K562 (cell line): ENCODE measurements around the gene ARHGAP26. TPM values are rescaled to one million over a fixed set of nuclear protein-coding genes. Genes with fewer than 3 reads are reported as not detected.

ENCODE experiments used
- ATAC-seq: fragments of 200-7000 bp; cut with Tn5 transposase; 3 replicates; pipeline ENCODE4 v1.9.1; 2020; ENCODE audit warnings: moderate library complexity
- BruUV-seq: library from RNA; stranded (reverse); fragments of 400-500 nt; replicated peaks from 2 replicates; lab custom pipeline; 2021; lab: Mats Ljungman, UMichigan
- CTCF ChIA-PET: fragments of 300-600 bp; formaldehyde crosslinking; extraction: SDS; loops from one replicate; lab custom pipeline; 2021; ENCODE audit warnings: low intra/inter-chr PET ratio; lab: Yijun Ruan, JAX
- POLR2A ChIA-PET: fragments of 300-600, 350-650 bp; sonication (Branson Sonifier 250); formaldehyde crosslinking; extraction: SDS; loops from one replicate; lab custom pipeline; 2021; ENCODE audit warnings: antibody characterized with exemption, inconsistent platforms; lab: Yijun Ruan, JAX
- DNase-seq, 4 experiments: peaks; one replicate each; pipeline versions ENCODE4 v3.0.0 to v3.0.0-alpha.2; 2011 to 2018; ENCODE audit warnings: low spot score in 3 of 4, mixed read lengths in 3 of 4; ENCODE audit errors: extremely low read depth in 1 of 4
- FAIRE-seq: peaks from 2 replicates; lab custom pipeline; 2011; peaks lifted over from hg19 to GRCh38; lab: Jason Lieb, UNC
- H2AFZ ChIP-seq: 2 replicates; pipeline ENCODE4 v1.6.0; 2011; ENCODE audit warnings: low read depth, low read length, control low read depth, inconsistent platforms
- H3K27ac ChIP-seq: fragments of 200-600 bp; 3 replicates; pipeline ENCODE4 v1.8.0; 2011; ENCODE audit warnings: low read depth, mild to moderate bottlenecking, control low read depth, inconsistent platforms, low read length, moderate library complexity, mixed read lengths; ENCODE audit errors: extremely low read depth
- H3K27me3 ChIP-seq, 2 experiments: fragments of 300-600 bp in 1 of 2; 2 replicates in 1 of 2; 3 replicates in 1 of 2; pipeline versions ENCODE4 v1.6.0 to v1.8.0; 2011; ENCODE audit warnings: inconsistent platforms in 2 of 2, low read length in 2 of 2, mild to moderate bottlenecking in 1 of 2, mixed read lengths in 1 of 2, moderate library complexity in 1 of 2; ENCODE audit not compliant: control insufficient read depth in 2 of 2, insufficient read depth in 2 of 2
- H3K36me3 ChIP-seq: fragments of 300-600 bp; 3 replicates; pipeline ENCODE4 v1.8.0; 2011; ENCODE audit warnings: mild to moderate bottlenecking, low read length, inconsistent platforms; ENCODE audit not compliant: control insufficient read depth, insufficient read depth
- H3K4me1 ChIP-seq, 2 experiments: fragments of 200-600 bp in 1 of 2; replicated peaks in 1 of 2; 2 replicates in 1 of 2; 3 replicates in 1 of 2; pipeline versions ENCODE4 v1.5.1 to v1.8.0; 2011; ENCODE audit warnings: inconsistent platforms in 2 of 2, low read length in 2 of 2, mild to moderate bottlenecking in 1 of 2, mixed read lengths in 1 of 2, moderate library complexity in 1 of 2; ENCODE audit not compliant: control insufficient read depth in 2 of 2, insufficient read depth in 2 of 2
- H3K4me2 ChIP-seq: 2 replicates; pipeline ENCODE4 v1.6.1; 2011; ENCODE audit warnings: low read length, control low read depth, inconsistent platforms, mixed read lengths; ENCODE audit not compliant: insufficient read depth
- H3K4me3 ChIP-seq: fragments of 200-600 bp; sonication (generic), shearing (Covaris generic); 2 replicates; pipeline ENCODE4 v1.5.1; 2016; ENCODE audit warnings: control low read depth, inconsistent platforms
- H3K79me2 ChIP-seq: fragments of 200-600 bp; 3 replicates; pipeline ENCODE4 v1.8.0; 2011; ENCODE audit warnings: low read length, inconsistent platforms; ENCODE audit not compliant: control insufficient read depth, insufficient read depth
- H3K9ac ChIP-seq, 2 experiments: 2 replicates each; pipeline versions ENCODE4 v1.6.0 to v1.6.1; 2011; ENCODE audit warnings: low read depth in 2 of 2, low read length in 2 of 2, control low read depth in 1 of 2, inconsistent platforms in 1 of 2, mild to moderate bottlenecking in 1 of 2, mixed read lengths in 1 of 2; ENCODE audit not compliant: insufficient read depth in 1 of 2
- H3K9me1 ChIP-seq: one replicate; pipeline ENCODE4 v1.6.0; 2011; ENCODE audit warnings: inconsistent platforms, mild to moderate bottlenecking, low read length, moderate library complexity; ENCODE audit not compliant: control insufficient read depth, insufficient read depth
- H3K9me3 ChIP-seq: replicated peaks from 2 replicates; pipeline ENCODE4 v1.5.1; 2011; ENCODE audit warnings: low read depth, low read length, inconsistent platforms; ENCODE audit not compliant: control insufficient read depth, insufficient read depth
- H4K20me1 ChIP-seq: replicated peaks from 2 replicates; pipeline ENCODE4 v1.6.1; 2011; ENCODE audit warnings: low read length, inconsistent platforms, mixed read lengths; ENCODE audit not compliant: control insufficient read depth, insufficient read depth
- DMBX1 ChIP-seq: fragments of 250-450 bp; sonication (Bioruptor Pico); IDR thresholded peaks from 2 replicates; pipeline ENCODE4 v1.8.0; 2022; ENCODE audit warnings: inconsistent platforms, mild to moderate bottlenecking, moderate library complexity, borderline replicate concordance
- FOSL1 ChIP-seq: fragments of 200-800 bp; sonication (Bioruptor generic); conservative IDR thresholded peaks from 2 replicates; pipeline ENCODE4 v1.6.1; 2016; ENCODE audit warnings: missing genetic modification characterization, missing compliant biosample characterization
- GABPA ChIP-seq: fragments of 200-800 bp; sonication (Bioruptor generic); conservative IDR thresholded peaks from 2 replicates; pipeline ENCODE4 v1.6.1; 2016; ENCODE audit warnings: low read depth, missing genetic modification characterization, missing compliant biosample characterization
- HLTF ChIP-seq: fragments of 450-650 bp; IDR thresholded peaks from 2 replicates; pipeline ENCODE4 v1.6.1; 2016
- NEUROD1 ChIP-seq: fragments of 150-350 bp; IDR thresholded peaks from 2 replicates; pipeline ENCODE4 v1.6.1; 2014; ENCODE audit warnings: borderline replicate concordance, low read length, low read depth; ENCODE audit not compliant: partially characterized antibody
- PRPF4 ChIP-seq: fragments of 200-400 bp; formaldehyde crosslinking; IDR thresholded peaks from one replicate; pipeline ENCODE4 v1.6.1; 2017; ENCODE audit warnings: low read length, low read depth, mild to moderate bottlenecking; ENCODE audit not compliant: insufficient read depth, poor library complexity, severe bottlenecking
- PTBP1 ChIP-seq: fragments of 200-400 bp; formaldehyde crosslinking; IDR thresholded peaks from 2 replicates; pipeline ENCODE4 v1.6.1; 2017; ENCODE audit warnings: low read depth, low read length
- RBBP5 ChIP-seq: fragments of 200-600 bp; sonication (generic); IDR thresholded peaks from 2 replicates; pipeline ENCODE4 v1.6.1; 2012; ENCODE audit warnings: borderline replicate concordance, mild to moderate bottlenecking, low read length, control low read depth, inconsistent platforms; ENCODE audit not compliant: insufficient read depth, poor library complexity, severe bottlenecking
- TOE1 ChIP-seq, 2 experiments: fragments of 450-650 bp in 1 of 2; sonication (generic) in 1 of 2; formaldehyde crosslinking in 1 of 2; IDR thresholded peaks; 2 replicates each; pipeline versions ENCODE4 v1.7.1 to v1.8.0; 2016 to 2022; ENCODE audit warnings: borderline replicate concordance in 2 of 2, mild to moderate bottlenecking in 2 of 2, antibody characterized with exemption in 1 of 2, inconsistent platforms in 1 of 2, low read depth in 1 of 2, missing genetic modification reagents in 1 of 2, moderate library complexity in 1 of 2
- ZNF436 ChIP-seq: fragments of 250-450, 450-650 bp; sonication (Bioruptor Pico); formaldehyde crosslinking; IDR thresholded peaks from 2 replicates; pipeline ENCODE4 v1.7.0; 2020; ENCODE audit warnings: mild to moderate bottlenecking
- ZNF707 ChIP-seq: fragments of 250-450 bp; sonication (Bioruptor Pico); conservative IDR thresholded peaks from 2 replicates; pipeline ENCODE4 v1.8.0; 2022; ENCODE audit warnings: inconsistent platforms, mild to moderate bottlenecking, moderate library complexity
- WGBS: fragments of 100-300 bp; shearing (Covaris generic); methylation state at CpG from one replicate; pipeline ENCODE4 v1.1.6; 2016; ENCODE audit warnings: low coverage, mixed read lengths; ENCODE audit not compliant: insufficient coverage; ENCODE audit errors: missing lambda C conversion rate; 5-methylcytosine and 5-hydroxymethylcytosine counted together
- in situ Hi-C: fragments of 300-500 bp; cut with MboI; formaldehyde crosslinking; loops from 4 replicates; pipeline ENCODE4 v1.15.0; 2018; ENCODE audit warnings: inconsistent platforms, mixed read lengths
- intact Hi-C: fragments of 100-400 bp; cut with micrococcal nuclease; formaldehyde crosslinking; loops from 2 replicates; pipeline ENCODE4 v1.14.2; 2022
- polyA plus RNA-seq, 8 experiments: library from polyadenylated mRNA; depleted of rRNA in 4 of 8; stranded (reverse) in 5 of 8; unstranded in 3 of 8; fragments of >200 nt; fragmentation: Nextera tagmentation in 2 of 8; fragmentation: Illumina TruSeq in 1 of 8; extraction: Ambion mirVana in 2 of 8; extraction: Trizol in 1 of 8; gene quantifications; 2 replicates each; pipeline versions ENCODE4 v1.2.1 to v1.2.3, GENCODE V29; 2011 to 2014; ENCODE audit warnings: inconsistent platforms in 1 of 8, missing spikeins in 1 of 8
- total RNA-seq, 7 experiments: library from RNA; depleted of rRNA in 6 of 7; stranded (reverse); fragments of >200 nt in 6 of 7; fragmentation: Illumina TruSeq in 2 of 7; extraction: Trizol in 2 of 7; gene quantifications; 2 replicates each; pipeline versions ENCODE4 v1.2.1 to v1.2.3, GENCODE V29; 2011 to 2021; ENCODE audit warnings: low replicate concordance in 1 of 7
- TF ChIP-seq, protein P1 (sequence below): fragments of 450-650 bp; IDR thresholded peaks from 2 replicates; pipeline ENCODE4 v1.7.0; 2016; ENCODE audit warnings: borderline replicate concordance
- TF ChIP-seq, protein P2 (sequence below): fragments of 450-650 bp; formaldehyde crosslinking; IDR thresholded peaks from 2 replicates; pipeline ENCODE4 v1.4.0; 2020; ENCODE audit warnings: mild to moderate bottlenecking, mixed read lengths

Gene ARHGAP26
- total and polyA plus RNA-seq, 9 of the 15 experiments (the other 6 are each of a cell fraction or from before 2014, with no cell fraction given): 0.13 to 1.1 (median 0.55) TPM

DNA sequence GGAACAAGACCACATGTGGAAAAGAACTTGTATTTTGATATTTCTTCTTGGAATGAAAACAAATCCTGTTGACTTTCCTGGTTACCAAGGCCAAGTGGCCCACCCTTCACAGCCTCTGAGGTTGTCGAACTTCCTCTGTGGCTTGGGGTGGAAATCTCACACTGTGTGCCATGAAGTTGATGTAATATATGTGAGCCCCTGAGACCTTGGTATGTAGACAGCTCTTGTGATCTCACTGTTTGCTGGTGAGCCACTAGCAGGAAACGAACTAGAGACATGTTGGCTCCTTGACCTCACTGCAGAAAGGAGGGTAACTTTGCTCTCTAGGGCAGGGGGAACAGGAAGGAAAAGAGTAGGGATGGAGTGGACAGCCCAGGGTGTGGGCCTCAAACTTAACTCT lies 159.4 kb downstream of the ARHGAP26 start:
- no peak for ATAC-seq
- 4% methylated on average over 2 of the region's 2 CpGs for WGBS
- DNase-seq: no peak
- Histone ChIP-seq H3K9me3 (no peaks in the 10 kb centered on the region), H4K20me1 (no peaks in the 10 kb centered on the region), H3K79me2 (no peaks in the 10 kb centered on the region), H3K27ac (no peak overlapping the region), H3K9ac (no peak overlapping the region), H3K4me2 (no peak overlapping the region), H3K4me3 (no peak overlapping the region), H3K36me3 (no peaks in the 10 kb centered on the region), H3K9me1 (no peaks in the 10 kb centered on the region), H3K27me3 (peaks cover 2 to 17% of the 10 kb centered on the region in 2 experiments; a peak in 3 of 5 replicates), H2AFZ (no peak overlapping the region), H3K4me1 (no peaks in the 10 kb centered on the region)
- no peak for FAIRE-seq
- ChIA-PET CTCF (interaction anchor here (0.6 kb wide), 1 partner anchor 98 kb away, joined by 3 read pairs; no protein-coding TSS in a partner anchor), POLR2A (no interaction called here)
- TF ChIP-seq PRPF4 (no peak), TOE1 (IDR thresholded peaks at IDR 0.05; ENCODE audit: borderline replicate concordance) (no peak), TOE1 (CRISPR knock-in tag; IDR thresholded peaks at IDR 0.05; ENCODE audit: borderline replicate concordance, low read depth) (no peak), ZNF436 (CRISPR knock-in tag) (no peak), FOSL1 (tag) (no peak), DMBX1 (CRISPR knock-in tag) (no peak), PTBP1 (no peak), ZNF707 (CRISPR knock-in tag) (no peak), RBBP5 (no peak), NEUROD1 (no peak), HLTF (no peak), GABPA (tag) (no peak)
- TF ChIP-seq, protein P1, sequence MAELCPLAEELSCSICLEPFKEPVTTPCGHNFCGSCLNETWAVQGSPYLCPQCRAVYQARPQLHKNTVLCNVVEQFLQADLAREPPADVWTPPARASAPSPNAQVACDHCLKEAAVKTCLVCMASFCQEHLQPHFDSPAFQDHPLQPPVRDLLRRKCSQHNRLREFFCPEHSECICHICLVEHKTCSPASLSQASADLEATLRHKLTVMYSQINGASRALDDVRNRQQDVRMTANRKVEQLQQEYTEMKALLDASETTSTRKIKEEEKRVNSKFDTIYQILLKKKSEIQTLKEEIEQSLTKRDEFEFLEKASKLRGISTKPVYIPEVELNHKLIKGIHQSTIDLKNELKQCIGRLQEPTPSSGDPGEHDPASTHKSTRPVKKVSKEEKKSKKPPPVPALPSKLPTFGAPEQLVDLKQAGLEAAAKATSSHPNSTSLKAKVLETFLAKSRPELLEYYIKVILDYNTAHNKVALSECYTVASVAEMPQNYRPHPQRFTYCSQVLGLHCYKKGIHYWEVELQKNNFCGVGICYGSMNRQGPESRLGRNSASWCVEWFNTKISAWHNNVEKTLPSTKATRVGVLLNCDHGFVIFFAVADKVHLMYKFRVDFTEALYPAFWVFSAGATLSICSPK: no peak
- TF ChIP-seq, protein P2, sequence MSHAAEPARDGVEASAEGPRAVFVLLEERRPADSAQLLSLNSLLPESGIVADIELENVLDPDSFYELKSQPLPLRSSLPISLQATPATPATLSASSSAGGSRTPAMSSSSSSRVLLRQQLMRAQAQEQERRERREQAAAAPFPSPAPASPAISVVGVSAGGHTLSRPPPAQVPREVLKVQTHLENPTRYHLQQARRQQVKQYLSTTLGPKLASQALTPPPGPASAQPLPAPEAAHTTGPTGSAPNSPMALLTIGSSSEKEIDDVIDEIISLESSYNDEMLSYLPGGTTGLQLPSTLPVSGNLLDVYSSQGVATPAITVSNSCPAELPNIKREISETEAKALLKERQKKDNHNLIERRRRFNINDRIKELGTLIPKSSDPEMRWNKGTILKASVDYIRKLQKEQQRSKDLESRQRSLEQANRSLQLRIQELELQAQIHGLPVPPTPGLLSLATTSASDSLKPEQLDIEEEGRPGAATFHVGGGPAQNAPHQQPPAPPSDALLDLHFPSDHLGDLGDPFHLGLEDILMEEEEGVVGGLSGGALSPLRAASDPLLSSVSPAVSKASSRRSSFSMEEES: no peak
- BruUV-seq: no TSS peak
- in situ Hi-C loops: loop anchor here (10.0 kb wide), 1 partner anchor 895 kb away; no protein-coding TSS in a partner anchor
- intact Hi-C loops: no loop called here
